ELF-1 (cell line): ENCODE results near the gene PRUNE2.

ENCODE experiments used
- DNase-seq: peaks from one replicate; pipeline ENCODE4 v3.0.0-alpha.2; 2016; ENCODE audit warnings: low read depth, low spot score

The PRUNE2 gene

GRCh38 chr9:76629205-76629990 is 276.5 kb downstream of the PRUNE2 start:
- no peak for DNase-seq

GRCh38 chr9:76628155-76628554 is 277.8 kb downstream of the PRUNE2 start:
- no peak for DNase-seq

DNA sequence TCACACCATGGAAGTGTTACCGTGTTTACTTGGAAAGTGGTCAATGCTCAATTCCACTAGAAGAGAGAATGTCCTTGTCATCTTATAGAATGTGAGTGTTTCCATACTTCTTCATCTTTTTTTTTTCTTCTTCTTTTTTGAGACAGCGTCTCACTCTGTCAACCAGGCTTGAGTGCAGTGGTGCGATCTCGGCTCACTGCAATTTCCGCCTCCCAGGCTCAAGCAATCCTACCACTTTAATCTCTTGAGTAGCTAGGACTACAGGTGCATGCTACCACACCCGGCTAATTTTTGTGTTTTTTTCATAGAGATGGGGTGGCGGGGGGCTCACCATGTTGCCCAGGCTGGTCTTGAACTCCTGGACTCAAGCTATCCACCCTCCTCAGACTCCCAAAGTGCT is 278.9 kb downstream of the PRUNE2 start:
- no peak for DNase-seq

- no peak for DNase-seq
Observed at GRCh38 chr9:76626141-76626540, 279.8 kb downstream of the PRUNE2 start.

DNA sequence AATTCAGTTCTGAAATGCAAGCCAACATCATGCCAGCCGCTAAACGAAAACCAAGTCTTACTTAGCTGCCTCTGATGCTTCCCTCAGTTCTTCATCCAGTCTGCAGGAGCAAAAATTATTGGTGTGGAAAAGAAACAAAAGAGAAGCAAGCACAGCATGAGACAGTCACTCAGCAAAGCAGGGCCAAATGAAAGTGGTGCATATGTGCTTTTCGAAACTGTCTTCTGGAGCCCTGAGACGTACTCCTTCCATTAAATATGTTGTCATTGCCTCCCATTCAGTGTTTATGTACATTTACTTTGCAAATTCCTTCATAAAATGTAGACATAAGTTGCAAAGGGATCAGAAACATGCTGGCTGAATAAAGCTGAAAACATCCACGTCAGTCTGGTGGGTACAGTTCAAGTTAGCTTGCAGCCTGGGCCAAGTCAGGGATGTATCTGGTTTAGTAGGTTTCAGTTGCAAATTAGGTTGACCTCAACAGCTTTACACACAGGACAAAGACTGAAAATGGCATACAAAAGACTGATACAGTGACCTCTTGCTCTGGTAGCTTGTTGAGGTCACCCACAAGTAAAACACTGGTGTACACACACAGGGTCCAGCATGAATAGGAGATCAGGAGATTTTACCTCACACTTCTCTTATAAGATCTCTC is 281.4 kb downstream of the PRUNE2 start:
- no peak for DNase-seq

GRCh38 chr9:76620996-76621395 is 284.9 kb downstream of the PRUNE2 start:
- DNase-seq, result no peak

GRCh38 chr9:76620581-76620980 is 285.3 kb downstream of the PRUNE2 start:
- no peak for DNase-seq

- DNase-seq, result no peak
Observed at GRCh38 chr9:76619640-76620039, 286.3 kb downstream of the PRUNE2 start.

DNA sequence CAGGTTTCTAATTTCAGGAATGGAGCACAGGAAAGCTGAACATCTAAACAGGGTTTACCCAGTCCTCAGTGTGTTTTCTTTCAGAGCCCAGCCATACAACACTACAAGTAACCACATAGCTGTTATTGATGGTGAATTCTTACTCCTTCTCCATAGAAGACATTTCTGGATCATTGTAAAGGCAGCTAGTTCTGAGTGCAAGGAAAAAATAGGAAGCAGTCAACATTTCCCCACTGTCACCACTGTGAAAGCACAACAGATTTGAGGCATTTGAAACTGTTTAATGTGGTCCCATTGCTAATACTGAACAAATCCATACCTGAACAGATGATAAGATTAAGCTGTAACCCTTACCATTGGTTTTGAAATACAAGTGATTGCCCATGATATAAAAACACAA is 286.7 kb downstream of the PRUNE2 start:
- no peak for DNase-seq

GRCh38 chr9:76618762-76619161 is 287.2 kb downstream of the PRUNE2 start:
- no peak for DNase-seq

DNA sequence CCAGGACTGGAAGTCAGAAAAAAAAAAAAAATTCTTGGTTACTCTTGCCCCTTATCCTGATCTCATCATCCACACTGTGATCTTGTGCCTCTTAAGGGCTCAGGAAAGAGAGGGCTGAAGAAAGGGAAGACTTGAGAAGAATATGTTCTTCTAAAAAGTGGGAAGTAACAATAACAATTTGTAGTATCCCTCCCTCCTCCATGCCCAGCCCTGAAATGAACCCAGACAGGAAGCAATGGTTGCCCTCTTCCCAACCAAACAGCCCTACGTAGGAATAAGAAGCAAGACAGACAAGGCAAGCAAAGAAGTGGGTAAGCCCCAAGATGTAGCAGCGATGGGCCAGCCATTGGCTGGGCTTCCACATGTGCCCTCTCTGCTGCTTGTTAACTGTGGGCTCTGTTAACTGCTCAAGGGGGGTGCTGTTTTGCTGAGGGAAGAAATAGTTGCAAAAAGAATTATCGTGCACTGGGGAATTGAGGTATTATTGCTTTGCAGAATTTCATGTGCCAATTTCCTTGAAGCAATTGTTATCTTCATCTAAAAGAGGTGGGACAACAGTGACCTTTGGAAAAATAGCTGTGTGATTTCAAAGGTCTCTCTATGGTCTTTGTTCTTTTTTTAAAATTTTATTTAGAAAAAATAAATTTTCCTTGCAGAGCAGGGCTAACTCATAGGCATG is 288.3 kb downstream of the PRUNE2 start:
- DNase-seq, result no peak

- DNase-seq, result no peak
Observed at GRCh38 chr9:76616780-76617179, 289.1 kb downstream of the PRUNE2 start.

GRCh38 chr9:76615177-76615603 is 290.7 kb downstream of the PRUNE2 start:
- peak; percentile 9 for DNase-seq

- DNase-seq, result no peak
Observed at GRCh38 chr9:76613974-76614373, 291.9 kb downstream of the PRUNE2 start.

GRCh38 chr9:76613150-76613781 is 292.6 kb downstream of the PRUNE2 start:
- no peak for DNase-seq

- DNase-seq, result no peak
Observed at GRCh38 chr9:76610011-76610352, 295.9 kb downstream of the PRUNE2 start.

DNA sequence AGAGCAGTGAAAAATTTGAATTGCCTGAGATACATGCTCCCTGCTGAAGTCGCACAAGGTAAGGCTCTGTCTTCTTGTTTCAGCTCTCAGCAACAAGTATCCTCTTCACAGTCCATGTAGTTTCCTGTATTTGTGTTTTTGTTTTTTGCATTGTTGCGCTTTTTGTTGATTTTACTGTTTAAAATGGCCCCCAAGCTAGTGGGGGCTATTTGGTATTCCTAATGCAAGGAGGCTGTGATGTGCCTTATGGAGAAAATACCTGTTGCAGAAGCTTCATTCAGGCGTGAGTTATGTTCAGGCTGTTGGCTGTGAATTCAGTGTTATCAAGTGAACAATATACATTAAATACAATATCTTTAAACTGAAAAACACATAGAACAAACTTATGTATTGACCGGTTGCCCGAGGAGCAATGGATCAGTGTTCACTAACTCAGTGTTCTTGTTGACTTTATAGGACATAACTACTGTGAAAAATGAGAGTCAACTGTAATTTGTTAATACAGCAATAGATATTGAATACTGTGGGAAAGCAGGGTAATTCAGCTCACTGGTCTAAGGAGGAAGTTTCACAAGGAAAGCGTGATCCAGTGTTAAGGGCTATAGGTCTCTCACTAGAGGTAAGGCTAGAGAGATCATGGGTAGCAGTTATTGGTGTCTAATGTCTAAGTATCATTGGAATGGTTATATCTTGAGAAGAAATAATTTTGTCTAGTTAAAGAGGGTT is 296.5 kb downstream of the PRUNE2 start:
- DNase-seq, result no peak

GRCh38 chr9:76608575-76609273 is 297.2 kb downstream of the PRUNE2 start:
- no peak for DNase-seq

GRCh38 chr9:76607730-76608436 is 298.0 kb downstream of the PRUNE2 start:
- no peak for DNase-seq

DNA sequence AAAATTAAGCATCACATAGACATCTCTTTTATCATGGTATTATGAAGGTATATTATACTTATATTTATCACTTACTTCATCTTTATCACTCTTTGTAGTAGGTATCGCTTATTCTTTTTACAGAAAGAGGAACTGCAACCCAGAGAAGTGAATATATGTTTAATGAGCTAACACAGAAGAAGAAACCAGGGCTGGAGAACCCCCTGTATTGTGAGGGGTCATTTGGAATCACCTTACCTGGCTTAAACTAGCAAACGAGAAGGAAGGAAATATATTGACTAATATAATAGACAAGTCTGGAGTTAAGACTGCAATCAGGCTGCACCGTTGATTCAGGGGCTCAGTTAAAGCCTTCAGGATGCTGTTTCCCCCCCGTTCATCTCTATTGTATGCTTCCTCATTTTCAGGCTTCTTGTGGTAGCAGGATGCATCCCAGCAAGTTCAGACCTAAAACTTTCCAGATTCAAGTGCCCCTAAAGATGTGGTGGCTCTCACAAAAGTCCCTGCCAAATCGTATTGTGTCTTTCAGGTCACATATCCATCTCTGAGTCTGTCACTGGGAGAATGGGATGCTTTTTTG is 300.5 kb downstream of the PRUNE2 start:
- DNase-seq, result no peak
